ENCODE measurements around the gene PLEKHH1. TPM values are rescaled to one million over a fixed set of nuclear protein-coding genes. Genes with fewer than 3 reads are reported as not detected.

PLEKHH1 gene
- total RNA-seq, 1 donor from 2014 or later: 25.3 TPM

- no peak for DNase-seq (ENCODE audit: extremely low spot score, unreplicated experiment)
- H3K9me3 Mint-ChIP-seq: no peaks in the 10 kb centered on the region
- no peak overlapping the region for H3K4me3 Mint-ChIP-seq
- H3K36me3 Mint-ChIP-seq: peaks cover 3% of the 10 kb centered on the region
- TF ChIP-seq CTCF (conservative IDR thresholded peaks at IDR 0.05): no peak
- H3K27ac Mint-ChIP-seq: no peak overlapping the region
- peaks cover 17% of the 10 kb centered on the region for H3K4me1 Mint-ChIP-seq (ENCODE audit: unreplicated experiment)
- H3K27me3 Mint-ChIP-seq: no peaks in the 10 kb centered on the region
These were observed 36.0 kb downstream of the PLEKHH1 start for GRCh38 chr14:67569011-67569650.

GRCh38 chr14:67569651-67570290, 36.7 kb downstream of the PLEKHH1 start:
- no peaks in the 10 kb centered on the region for H3K9me3 Mint-ChIP-seq
- no peak for DNase-seq (ENCODE audit: extremely low spot score, unreplicated experiment)
- no peak overlapping the region for H3K27ac Mint-ChIP-seq
- H3K4me1 Mint-ChIP-seq (ENCODE audit: unreplicated experiment): peaks cover 17% of the 10 kb centered on the region
- TF ChIP-seq CTCF (conservative IDR thresholded peaks at IDR 0.05): no peak
- H3K4me3 Mint-ChIP-seq: no peak overlapping the region
- H3K36me3 Mint-ChIP-seq: peaks cover 3% of the 10 kb centered on the region
- no peaks in the 10 kb centered on the region for H3K27me3 Mint-ChIP-seq

GRCh38 chr14:67570453-67570852, 37.4 kb downstream of the PLEKHH1 start:
- DNase-seq (ENCODE audit: extremely low spot score, unreplicated experiment): no peak
- no peaks in the 10 kb centered on the region for H3K9me3 Mint-ChIP-seq
- TF ChIP-seq CTCF (conservative IDR thresholded peaks at IDR 0.05): no peak
- no peak overlapping the region for H3K4me3 Mint-ChIP-seq
- H3K4me1 Mint-ChIP-seq (ENCODE audit: unreplicated experiment): peaks cover 17% of the 10 kb centered on the region
- H3K36me3 Mint-ChIP-seq: peaks cover 3% of the 10 kb centered on the region
- H3K27ac Mint-ChIP-seq: no peak overlapping the region
- no peaks in the 10 kb centered on the region for H3K27me3 Mint-ChIP-seq

GRCh38 chr14:67571275-67571990, 38.3 kb downstream of the PLEKHH1 start:
- peaks cover 17% of the 10 kb centered on the region for H3K4me1 Mint-ChIP-seq (ENCODE audit: unreplicated experiment)

GRCh38 chr14:67571991-67572323, 38.9 kb downstream of the PLEKHH1 start:
- H3K36me3 Mint-ChIP-seq: peaks cover 3% of the 10 kb centered on the region
- H3K9me3 Mint-ChIP-seq: no peaks in the 10 kb centered on the region
- H3K27me3 Mint-ChIP-seq: no peaks in the 10 kb centered on the region
- H3K4me1 Mint-ChIP-seq (ENCODE audit: unreplicated experiment): peaks cover 14% of the 10 kb centered on the region
- TF ChIP-seq CTCF (conservative IDR thresholded peaks at IDR 0.05): no peak
- DNase-seq (ENCODE audit: extremely low spot score, unreplicated experiment): no peak
- H3K27ac Mint-ChIP-seq: no peak overlapping the region
- H3K4me3 Mint-ChIP-seq: no peak overlapping the region

More at GRCh38 chr14:67571275-67571990, 38.3 kb downstream of the PLEKHH1 start:
- peaks cover 3% of the 10 kb centered on the region for H3K36me3 Mint-ChIP-seq
- peak; percentile 91 for TF ChIP-seq CTCF (conservative IDR thresholded peaks at IDR 0.05)
- peak overlapping the region; percentile 8 for H3K27ac Mint-ChIP-seq
- no peaks in the 10 kb centered on the region for H3K9me3 Mint-ChIP-seq
- no peak overlapping the region for H3K4me3 Mint-ChIP-seq
- no peaks in the 10 kb centered on the region for H3K27me3 Mint-ChIP-seq
- no peak for DNase-seq (ENCODE audit: extremely low spot score, unreplicated experiment)
